A549 (cell line): Measurements from ENCODE around the gene WNT7B. TPM values are rescaled to one million over a fixed set of nuclear protein-coding genes. Genes with fewer than 3 reads are reported as not detected.

ENCODE experiments used
- CBX2 ChIP-seq: fragments of 200-600 bp; sonication (generic); IDR thresholded peaks from 2 replicates; pipeline ENCODE4 v1.6.1; 2016; ENCODE audit warnings: low read depth, mild to moderate bottlenecking, borderline replicate concordance
- CTCF ChIP-seq: fragments of >200 bp; sonication (Bioruptor Twin); formaldehyde crosslinking; IDR thresholded peaks from 3 replicates; pipeline ENCODE4 v1.5.1; 2016
- EHMT2 ChIP-seq: fragments of 200-600 bp; sonication (generic); IDR thresholded peaks from 2 replicates; pipeline ENCODE4 v1.6.1; 2016; ENCODE audit warnings: antibody characterized with exemption, low read depth, mild to moderate bottlenecking, moderate library complexity
- ESRRA ChIP-seq: fragments of 150-350 bp; IDR thresholded peaks from 2 replicates; pipeline ENCODE4 v1.6.1; 2014; ENCODE audit warnings: mild to moderate bottlenecking, low read length, borderline replicate concordance
- GATA3 ChIP-seq: IDR thresholded peaks from 2 replicates; pipeline ENCODE4 v1.6.1; 2012; ENCODE audit warnings: borderline replicate concordance
- HOXA7 ChIP-seq: fragments of 250-450 bp; sonication (Bioruptor Pico); IDR thresholded peaks from 2 replicates; pipeline ENCODE4 v1.5.0; 2020; ENCODE audit warnings: mild to moderate bottlenecking, moderate library complexity
- JUN ChIP-seq, 2 experiments: fragments of >200 bp; sonication (Bioruptor Twin); formaldehyde crosslinking; IDR thresholded peaks; 2 replicates in 1 of 2; 3 replicates in 1 of 2; pipeline ENCODE4 v1.6.1; 2016 to 2017
- KDM1A ChIP-seq: fragments of 200-600 bp; sonication (generic); IDR thresholded peaks from 2 replicates; pipeline ENCODE4 v1.6.1; 2016; ENCODE audit warnings: low read depth, mild to moderate bottlenecking
- KDM5A ChIP-seq: fragments of 200-600 bp; sonication (generic); IDR thresholded peaks from 2 replicates; pipeline ENCODE4 v1.6.1; 2016; ENCODE audit warnings: antibody characterized with exemption, mild to moderate bottlenecking
- MYC ChIP-seq: IDR thresholded peaks from 2 replicates; pipeline ENCODE4 v1.6.1; 2012; ENCODE audit warnings: mild to moderate bottlenecking, inconsistent platforms, low read length, improper control_type of control experiment, borderline replicate concordance
- NFE2L2 ChIP-seq: fragments of 150-350 bp; conservative IDR thresholded peaks from 2 replicates; pipeline ENCODE4 v1.6.1; 2014; ENCODE audit warnings: low read length
- NR3C1 ChIP-seq: fragments of >200 bp; sonication (Bioruptor Twin); formaldehyde crosslinking; IDR thresholded peaks from 3 replicates; pipeline ENCODE4 v1.6.1; 2017
- POLR2A ChIP-seq: IDR thresholded peaks from 2 replicates; pipeline ENCODE4 v1.6.1; 2012; ENCODE audit warnings: mild to moderate bottlenecking, low read length
- RAD21 ChIP-seq, 2 experiments: fragments of >200 bp in 1 of 2; sonication (Bioruptor Twin) in 1 of 2; formaldehyde crosslinking in 1 of 2; IDR thresholded peaks in 1 of 2; conservative IDR thresholded peaks in 1 of 2; 2 replicates in 1 of 2; 3 replicates in 1 of 2; pipeline ENCODE4 v1.6.1; 2012 to 2018; ENCODE audit warnings: inconsistent platforms in 1 of 2
- RNF2 ChIP-seq: fragments of 200-600 bp; sonication (generic); IDR thresholded peaks from 2 replicates; pipeline ENCODE4 v1.6.1; 2016; ENCODE audit warnings: low read depth, mild to moderate bottlenecking, antibody characterized with exemption, moderate library complexity, borderline replicate concordance
- TP53 ChIP-seq: fragments of 250-450 bp; sonication (Bioruptor Pico); IDR thresholded peaks from 2 replicates; pipeline ENCODE4 v1.5.0; 2021; ENCODE audit warnings: mild to moderate bottlenecking, moderate library complexity
- ZNF302 ChIP-seq: fragments of 250-450 bp; sonication (Bioruptor Pico); IDR thresholded peaks from 2 replicates; pipeline ENCODE4 v1.9.0; 2021; ENCODE audit warnings: inconsistent platforms, mild to moderate bottlenecking, moderate library complexity
- polyA plus RNA-seq, 4 experiments: library from polyadenylated mRNA; depleted of rRNA in 3 of 4; stranded (reverse); fragments of >200 nt; fragmentation: RNase III in 1 of 4; extraction: RNeasy Plus Mini Kit Qiagen cat#74134 plus additional on column Dnase treatment in 1 of 4; gene quantifications; 2 replicates in 3 of 4; 3 replicates in 1 of 4; pipeline ENCODE4 v1.2.3, GENCODE V29; 2011 to 2017
- TF ChIP-seq, protein P1 (sequence below): fragments of 200-600 bp; sonication (generic); IDR thresholded peaks from 2 replicates; pipeline ENCODE4 v1.6.1; 2016; ENCODE audit warnings: antibody characterized with exemption, mild to moderate bottlenecking, moderate library complexity
- TF ChIP-seq, protein P2 (sequence below): fragments of 250-450 bp; sonication (Bioruptor Pico); IDR thresholded peaks from 2 replicates; pipeline ENCODE4 v1.5.0; 2021; ENCODE audit warnings: mild to moderate bottlenecking, moderate library complexity, borderline replicate concordance
- TF ChIP-seq, protein P3 (sequence below): fragments of >200 bp; sonication (Bioruptor Twin); formaldehyde crosslinking; IDR thresholded peaks from 2 replicates; pipeline ENCODE4 v1.6.1; 2016

WNT7B gene
- polyA plus RNA-seq, 2 of the 4 experiments (the other 2 are of a cell fraction), result 16.9 to 80.8 TPM

- TF ChIP-seq, protein P1, sequence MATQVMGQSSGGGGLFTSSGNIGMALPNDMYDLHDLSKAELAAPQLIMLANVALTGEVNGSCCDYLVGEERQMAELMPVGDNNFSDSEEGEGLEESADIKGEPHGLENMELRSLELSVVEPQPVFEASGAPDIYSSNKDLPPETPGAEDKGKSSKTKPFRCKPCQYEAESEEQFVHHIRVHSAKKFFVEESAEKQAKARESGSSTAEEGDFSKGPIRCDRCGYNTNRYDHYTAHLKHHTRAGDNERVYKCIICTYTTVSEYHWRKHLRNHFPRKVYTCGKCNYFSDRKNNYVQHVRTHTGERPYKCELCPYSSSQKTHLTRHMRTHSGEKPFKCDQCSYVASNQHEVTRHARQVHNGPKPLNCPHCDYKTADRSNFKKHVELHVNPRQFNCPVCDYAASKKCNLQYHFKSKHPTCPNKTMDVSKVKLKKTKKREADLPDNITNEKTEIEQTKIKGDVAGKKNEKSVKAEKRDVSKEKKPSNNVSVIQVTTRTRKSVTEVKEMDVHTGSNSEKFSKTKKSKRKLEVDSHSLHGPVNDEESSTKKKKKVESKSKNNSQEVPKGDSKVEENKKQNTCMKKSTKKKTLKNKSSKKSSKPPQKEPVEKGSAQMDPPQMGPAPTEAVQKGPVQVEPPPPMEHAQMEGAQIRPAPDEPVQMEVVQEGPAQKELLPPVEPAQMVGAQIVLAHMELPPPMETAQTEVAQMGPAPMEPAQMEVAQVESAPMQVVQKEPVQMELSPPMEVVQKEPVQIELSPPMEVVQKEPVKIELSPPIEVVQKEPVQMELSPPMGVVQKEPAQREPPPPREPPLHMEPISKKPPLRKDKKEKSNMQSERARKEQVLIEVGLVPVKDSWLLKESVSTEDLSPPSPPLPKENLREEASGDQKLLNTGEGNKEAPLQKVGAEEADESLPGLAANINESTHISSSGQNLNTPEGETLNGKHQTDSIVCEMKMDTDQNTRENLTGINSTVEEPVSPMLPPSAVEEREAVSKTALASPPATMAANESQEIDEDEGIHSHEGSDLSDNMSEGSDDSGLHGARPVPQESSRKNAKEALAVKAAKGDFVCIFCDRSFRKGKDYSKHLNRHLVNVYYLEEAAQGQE, result no peak
- TF ChIP-seq POLR2A, result no peak
- TF ChIP-seq RAD21 (conservative IDR thresholded peaks at IDR 0.05 in 1 of 2, IDR thresholded peaks at IDR 0.05 in 1 of 2), result peak; percentile 36 to 59; a peak in 4 of 5 replicates
- TF ChIP-seq, protein P2, sequence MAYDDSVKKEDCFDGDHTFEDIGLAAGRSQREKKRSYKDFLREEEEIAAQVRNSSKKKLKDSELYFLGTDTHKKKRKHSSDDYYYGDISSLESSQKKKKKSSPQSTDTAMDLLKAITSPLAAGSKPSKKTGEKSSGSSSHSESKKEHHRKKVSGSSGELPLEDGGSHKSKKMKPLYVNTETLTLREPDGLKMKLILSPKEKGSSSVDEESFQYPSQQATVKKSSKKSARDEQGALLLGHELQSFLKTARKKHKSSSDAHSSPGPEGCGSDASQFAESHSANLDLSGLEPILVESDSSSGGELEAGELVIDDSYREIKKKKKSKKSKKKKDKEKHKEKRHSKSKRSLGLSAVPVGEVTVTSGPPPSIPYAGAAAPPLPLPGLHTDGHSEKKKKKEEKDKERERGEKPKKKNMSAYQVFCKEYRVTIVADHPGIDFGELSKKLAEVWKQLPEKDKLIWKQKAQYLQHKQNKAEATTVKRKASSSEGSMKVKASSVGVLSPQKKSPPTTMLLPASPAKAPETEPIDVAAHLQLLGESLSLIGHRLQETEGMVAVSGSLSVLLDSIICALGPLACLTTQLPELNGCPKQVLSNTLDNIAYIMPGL, result no peak
- TF ChIP-seq JUN (IDR thresholded peaks at IDR 0.05), result peak; percentile 81 to 90; a peak in 4 of 5 replicates
- TF ChIP-seq MYC, result no peak
- TF ChIP-seq TP53, result no peak
- no peak for TF ChIP-seq KDM5A
- no peak for TF ChIP-seq ESRRA
- TF ChIP-seq GATA3, result peak; percentile 85; the same call in 1 of the 2 replicates
- no peak for TF ChIP-seq CBX2
- TF ChIP-seq, protein P3, sequence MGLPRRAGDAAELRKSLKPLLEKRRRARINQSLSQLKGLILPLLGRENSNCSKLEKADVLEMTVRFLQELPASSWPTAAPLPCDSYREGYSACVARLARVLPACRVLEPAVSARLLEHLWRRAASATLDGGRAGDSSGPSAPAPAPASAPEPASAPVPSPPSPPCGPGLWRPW, result peak; percentile 64; the same call in 1 of the 2 replicates
- TF ChIP-seq HOXA7 (CRISPR knock-in tag), result no peak
- no peak for TF ChIP-seq KDM1A
- no peak for TF ChIP-seq NFE2L2
- peak; percentile 39; the same call in 2 of the 3 replicates for TF ChIP-seq CTCF
- no peak for TF ChIP-seq EHMT2
- TF ChIP-seq RNF2, result no peak
- TF ChIP-seq ZNF302, result no peak
- TF ChIP-seq NR3C1, result no peak
- TF ChIP-seq, all 56 proteins: peak for 16
These were observed 65.2 kb downstream of the WNT7B start (continued) for GRCh38 chr22:45911601-45912271.
